NCI-H2227 treated with DMSO at 0.1 percent for 48 hours (cell line): ENCODE measurements around the gene NRP2.

Source experiments
- DNase-seq: peaks from one replicate; lab custom pipeline; 2025; lab: John Stamatoyannopoulos, UW

Gene NRP2

DNA sequence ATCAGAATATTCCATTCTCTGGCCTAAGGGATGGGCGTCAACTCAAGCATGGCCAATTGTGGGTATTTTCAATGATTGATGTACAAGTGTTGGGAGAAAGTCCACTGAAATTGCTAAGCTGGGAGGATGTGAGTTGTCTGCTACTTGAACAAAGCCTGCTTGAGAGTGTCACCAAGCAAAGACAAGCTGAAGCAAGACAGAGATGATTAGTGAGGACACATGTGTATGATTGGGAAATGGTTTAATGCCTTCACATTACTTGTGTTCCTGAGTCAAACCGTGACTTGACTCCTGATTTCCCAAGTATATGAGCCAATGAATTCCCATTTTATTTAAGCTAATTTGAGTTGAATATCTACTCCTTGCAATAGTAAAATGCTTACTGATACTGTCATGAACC lies 23.7 kb upstream of the NRP2 start:
- no peak for DNase-seq

DNA sequence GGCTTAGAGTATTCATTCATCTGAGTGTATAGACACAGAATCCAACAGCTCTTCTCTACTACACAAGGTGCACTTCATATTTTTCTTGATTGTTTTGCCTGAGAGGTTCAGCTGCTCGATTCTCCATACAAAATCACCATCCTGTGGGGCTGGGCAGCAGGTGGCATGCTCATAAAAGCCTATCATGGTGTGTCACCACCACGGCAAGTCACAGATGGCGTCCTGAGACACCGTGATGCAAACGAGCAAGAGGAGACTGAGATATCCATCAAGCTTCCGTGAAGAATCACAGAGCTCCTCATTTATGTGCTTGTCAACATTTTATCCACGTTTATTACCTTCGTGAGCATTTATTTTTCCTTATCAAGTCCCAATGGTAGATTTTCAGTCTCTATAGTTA lies 22.4 kb upstream of the NRP2 start:
- no peak for DNase-seq

DNA sequence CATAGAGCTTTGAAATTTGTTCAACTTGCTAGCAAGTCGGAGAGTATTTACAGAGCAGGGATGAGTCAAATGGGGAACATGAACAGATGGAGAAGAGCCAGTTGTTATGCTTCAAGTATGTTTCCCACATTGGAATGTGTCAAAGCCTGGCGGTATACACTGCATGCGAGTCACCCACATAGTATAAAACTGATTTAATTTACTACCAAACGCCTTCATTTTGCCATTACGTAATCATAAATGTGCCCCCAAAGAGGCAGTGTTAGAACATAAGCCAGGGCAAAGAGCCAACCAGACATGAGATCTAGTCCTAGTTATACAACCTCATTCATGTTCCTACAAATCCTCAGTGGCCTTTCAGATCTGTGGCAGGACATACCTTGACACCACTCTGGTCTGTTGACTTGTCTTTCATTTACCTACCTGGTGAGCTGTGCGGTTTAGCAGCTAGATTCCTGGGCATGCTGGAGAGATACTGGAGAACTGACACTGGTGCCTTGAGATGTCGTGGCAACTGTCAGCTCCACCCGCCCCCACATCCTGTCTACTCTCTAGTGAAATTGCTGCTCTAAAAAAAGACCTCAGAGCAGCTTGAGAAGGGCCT lies 21.7 kb upstream of the NRP2 start:
- no peak for DNase-seq

DNA sequence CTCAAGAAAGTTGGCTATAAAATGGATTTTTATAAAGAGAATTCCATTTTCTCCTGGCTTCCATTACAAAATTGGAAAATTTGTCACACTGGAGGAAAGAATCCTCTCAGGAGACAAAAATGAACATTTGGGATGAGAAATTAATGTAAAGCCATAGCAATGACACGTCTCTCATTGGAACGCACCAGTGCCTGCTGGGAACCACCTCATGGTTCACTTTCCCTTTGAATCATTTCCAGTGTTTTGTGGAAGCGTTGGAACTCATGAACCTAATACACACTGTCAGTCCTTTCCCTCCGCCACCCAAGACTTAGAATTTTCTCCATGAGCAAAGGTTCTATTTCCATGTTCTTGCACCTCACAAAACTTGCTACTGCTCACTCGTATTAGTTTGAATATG lies 21.0 kb upstream of the NRP2 start:
- DNase-seq: no peak

DNA sequence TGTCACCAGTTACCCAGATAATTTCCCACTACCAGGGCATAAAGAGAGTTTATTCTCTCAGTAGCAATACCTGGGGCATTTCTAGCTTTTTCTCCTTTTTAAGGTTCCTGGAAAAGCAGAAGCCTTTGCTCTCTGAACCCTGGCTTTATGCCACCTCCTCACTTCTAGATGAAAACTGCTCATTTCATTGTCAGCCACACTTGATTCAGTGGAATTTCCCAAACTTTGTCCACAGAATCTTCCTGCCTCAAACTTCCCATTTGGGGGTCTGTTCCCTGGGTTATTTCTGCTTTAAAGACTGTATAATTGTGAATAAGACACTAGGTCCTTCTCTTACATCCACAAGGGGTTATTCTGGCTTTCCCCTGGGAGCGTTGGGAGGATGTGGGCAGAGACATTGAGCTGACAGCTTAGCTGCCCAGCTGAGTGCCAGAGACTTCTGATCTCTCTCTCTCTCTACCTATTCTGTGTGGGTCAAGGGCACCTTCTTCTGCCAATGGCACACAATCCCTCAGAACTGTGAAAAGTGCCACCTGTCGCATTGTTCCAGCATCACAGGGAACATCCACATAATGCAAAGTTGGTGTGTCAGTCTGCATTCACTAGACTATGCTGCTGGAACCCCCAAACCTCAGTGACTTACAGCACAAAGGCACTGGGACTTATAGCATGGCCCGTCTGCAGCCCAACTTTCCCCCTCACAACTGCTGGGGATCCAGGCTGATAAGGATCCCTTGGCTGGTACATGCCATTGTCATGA lies 19.9 kb upstream of the NRP2 start:
- DNase-seq: no peak

DNA sequence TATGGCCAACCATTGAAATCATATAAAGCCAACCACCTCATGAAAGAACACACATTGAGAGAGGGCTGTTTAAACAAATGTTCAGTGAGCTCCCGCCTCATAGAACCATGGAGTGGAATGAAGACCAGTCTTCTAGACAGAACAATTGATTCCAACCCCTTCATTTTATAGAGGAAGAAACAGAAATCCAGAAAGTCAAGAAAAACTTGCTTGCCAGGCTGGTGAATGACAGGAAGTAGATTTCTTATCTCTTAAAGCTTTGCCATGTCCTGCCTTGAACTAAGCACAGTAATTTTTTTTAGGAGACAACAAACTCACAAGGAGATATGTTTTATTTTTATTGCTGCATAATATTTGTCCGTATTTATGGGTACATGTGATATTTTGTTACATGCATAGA lies 16.5 kb upstream of the NRP2 start:
- DNase-seq: no peak

DNA sequence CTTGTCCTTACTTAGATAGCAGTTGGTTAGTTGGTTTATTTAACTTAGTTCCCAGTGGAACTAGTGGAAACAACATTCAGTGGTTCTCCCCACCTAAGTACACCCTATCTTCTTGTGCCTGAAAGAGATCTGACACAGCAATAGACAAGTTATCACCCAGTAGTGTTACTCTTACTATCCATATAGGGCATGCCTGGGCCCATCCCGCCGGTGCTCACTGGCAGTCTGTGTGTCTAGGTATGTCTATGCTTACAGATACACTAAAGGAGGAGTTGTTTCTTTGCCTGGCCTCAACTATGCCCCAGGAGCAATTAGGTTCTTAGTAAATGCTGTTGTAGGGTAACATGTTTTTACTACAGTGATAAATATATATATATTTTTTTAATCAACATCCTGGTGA lies 12.0 kb upstream of the NRP2 start:
- no peak for DNase-seq

DNA sequence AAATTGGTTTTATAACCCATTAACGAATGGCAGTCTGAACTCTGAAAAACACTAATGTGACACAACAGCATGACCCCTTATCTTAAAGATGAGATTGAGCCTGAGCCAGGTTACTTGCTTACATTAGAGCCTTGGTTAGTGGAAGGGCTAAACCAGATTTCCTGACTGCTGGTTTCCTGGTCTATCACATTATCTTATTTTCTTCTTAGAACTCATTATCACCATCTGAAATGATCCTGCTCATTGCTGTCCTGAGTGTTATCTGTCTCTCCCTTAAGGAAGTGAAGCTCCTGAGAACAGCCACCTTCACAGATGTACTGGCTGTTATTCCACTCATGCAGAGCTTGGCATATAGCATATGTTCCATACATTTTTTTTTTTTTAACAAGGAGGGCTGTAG lies 9.0 kb upstream of the NRP2 start:
- DNase-seq: no peak

DNA sequence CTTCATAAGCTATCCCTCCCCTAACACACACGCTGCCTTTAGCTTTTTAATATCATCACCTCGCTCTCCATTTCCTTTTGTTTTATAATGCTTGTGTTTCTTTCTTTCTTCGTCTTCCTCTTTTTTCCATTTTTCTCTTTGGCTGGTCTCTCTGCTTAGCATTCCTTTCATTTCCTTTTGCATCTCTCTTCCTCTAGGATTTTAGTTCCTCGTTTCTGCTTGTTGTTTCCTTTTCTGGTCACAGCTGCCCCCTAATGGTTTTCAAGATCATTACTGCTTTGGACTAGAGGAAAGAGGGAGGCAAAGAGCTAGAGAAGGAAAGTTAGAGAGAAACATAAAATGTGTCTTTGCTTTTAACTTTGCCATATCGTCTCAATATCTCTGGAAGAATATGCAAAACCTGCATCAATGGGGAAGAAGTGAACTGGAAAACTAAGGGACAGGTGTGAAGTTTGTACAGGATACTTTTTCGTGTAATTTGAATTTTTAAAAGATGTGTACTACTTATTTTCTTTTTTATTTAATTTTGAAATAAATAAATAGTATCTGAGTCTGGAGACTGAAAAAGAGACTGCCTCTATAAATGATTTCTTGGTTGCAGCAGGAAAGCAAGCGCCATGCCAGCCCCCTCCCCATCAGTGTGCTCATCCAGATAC lies 6.3 kb upstream of the NRP2 start:
- DNase-seq: peak; percentile 81

DNA sequence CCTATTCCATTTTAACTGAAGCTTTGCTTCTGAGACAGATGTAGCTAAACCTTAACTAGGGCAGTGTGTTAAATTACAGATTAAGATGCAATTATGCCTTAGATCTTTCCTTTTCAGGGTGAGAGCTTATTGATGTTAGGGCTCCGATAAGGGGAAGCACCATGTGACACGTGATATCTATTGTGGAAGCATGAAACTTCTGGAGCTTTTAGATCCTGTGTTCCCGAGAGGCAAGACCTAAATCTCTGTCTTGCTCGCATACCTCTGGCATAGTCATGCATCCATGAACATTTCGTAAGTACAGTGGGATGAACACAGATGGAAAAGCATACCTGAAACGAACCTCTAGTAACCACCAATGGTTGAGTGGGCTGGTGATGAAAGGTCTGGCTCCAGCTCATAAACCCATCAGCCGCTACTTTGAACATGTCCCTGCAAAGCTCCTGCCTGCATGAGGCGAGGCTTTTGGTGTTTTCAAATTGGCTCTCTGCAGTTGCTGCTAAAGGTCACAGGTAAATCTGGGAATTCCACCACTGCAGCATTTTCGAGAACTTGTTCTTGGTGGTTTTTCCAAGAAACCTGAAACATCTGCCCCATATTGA lies 3.7 kb upstream of the NRP2 start:
- DNase-seq: no peak

DNA sequence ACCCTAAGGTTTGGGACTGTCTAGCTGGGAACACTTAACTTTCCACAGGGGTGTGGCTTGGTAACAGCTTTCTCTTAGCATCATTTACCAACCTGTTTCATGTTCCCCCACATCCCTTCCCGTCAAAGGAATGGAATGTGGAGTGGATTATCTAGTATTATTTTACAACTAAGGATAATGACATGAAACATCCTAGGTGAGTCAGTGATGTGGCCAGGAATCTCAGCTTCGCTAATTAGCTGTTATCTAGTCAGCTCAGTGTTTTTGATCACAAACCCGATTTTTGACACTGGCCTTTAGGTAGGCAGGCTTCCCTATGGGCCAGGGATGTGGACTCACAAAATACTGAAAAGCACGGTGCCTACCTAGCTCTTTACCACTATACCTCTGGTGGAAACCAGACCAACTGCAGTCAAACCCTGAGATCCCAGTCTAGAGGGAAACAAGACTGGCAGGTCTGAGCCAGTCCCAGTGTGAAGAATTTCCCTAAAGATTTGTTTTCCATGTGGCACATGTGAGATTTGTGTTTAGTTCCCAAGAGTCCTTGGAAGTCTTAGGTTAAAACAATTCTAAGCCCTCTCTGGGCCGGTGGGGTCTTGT lies 2.8 kb upstream of the NRP2 start:
- no peak for DNase-seq

DNA sequence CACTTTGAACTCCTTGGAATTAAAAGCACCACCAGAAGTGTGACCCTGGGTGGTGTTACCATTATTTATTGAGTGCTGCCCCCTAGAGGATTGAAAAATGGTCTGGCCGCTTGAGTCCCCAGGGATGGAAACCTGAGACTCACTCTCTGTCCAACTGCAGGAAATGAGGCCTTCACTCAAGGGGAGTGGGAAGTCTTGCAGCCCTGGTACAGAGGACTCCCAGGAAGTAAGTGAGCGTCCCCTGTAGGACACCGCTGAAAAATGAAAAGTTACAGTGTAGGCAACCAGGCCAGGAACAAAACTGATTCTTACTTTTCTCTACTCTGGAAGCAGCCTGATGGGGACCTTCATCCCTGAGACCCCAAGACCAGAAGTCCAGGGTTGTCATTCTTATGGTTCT lies 2.2 kb upstream of the NRP2 start:
- peak; percentile 72 for DNase-seq

DNA sequence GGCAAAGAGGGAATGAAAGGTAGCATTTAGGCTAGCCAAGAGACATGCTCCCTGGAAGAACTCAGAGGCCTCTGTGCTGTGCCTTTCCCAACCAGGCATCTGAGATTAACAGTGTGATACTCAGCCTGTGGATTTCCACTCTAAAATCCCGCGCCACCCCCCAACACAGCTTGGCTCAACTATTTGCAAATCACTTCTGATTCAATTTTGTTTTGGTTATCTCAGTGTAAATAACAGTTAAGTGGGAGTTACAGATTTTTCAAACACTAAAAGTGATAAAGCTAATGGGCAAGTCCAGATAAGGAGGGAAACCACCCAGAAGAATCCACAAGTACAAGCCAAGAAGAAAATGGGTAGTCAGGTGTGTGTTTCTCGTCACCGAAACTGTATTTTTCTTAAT lies 1.4 kb upstream of the NRP2 start:
- DNase-seq: no peak

DNA sequence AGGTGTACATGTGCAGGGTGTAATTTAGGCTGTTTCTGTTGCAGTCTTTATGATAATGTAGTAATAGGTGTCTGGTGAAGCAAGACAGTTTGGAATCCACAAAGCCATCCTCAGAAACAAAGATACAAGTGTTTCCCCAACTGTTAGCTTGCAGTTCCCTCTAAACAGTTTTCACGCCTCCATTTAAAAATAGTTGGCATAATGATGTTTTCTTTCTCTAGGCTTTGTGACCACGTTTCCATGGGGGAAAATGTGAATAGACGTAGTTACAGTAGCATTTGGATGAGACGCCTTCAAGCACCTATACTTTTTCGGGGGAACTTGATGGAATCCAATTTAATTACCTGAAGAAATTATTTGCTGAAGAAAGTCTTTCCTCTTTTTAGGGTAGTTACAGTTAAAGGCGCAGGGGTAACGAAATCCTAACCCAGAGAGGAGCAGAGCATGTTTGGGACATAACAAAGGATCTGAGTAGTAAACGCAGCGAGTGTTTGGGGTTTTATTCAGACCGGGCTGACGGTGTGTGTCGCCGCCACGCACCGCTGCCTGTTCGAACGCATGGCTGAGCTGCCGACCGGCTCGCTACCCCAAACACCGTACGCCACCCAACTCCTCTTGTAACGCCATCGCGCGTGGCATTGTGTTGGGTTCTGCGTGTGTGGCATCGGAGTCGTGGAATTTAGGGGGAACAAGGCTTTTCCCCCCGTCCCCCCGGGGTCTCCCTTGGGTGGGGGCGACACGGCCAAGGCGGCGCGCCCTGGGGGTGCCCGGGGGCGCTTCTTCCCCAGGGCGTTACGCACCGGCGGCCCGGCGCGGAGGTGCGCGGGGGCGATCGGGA lies 681 bp upstream of the NRP2 start:
- peak; percentile 52 for DNase-seq

DNA sequence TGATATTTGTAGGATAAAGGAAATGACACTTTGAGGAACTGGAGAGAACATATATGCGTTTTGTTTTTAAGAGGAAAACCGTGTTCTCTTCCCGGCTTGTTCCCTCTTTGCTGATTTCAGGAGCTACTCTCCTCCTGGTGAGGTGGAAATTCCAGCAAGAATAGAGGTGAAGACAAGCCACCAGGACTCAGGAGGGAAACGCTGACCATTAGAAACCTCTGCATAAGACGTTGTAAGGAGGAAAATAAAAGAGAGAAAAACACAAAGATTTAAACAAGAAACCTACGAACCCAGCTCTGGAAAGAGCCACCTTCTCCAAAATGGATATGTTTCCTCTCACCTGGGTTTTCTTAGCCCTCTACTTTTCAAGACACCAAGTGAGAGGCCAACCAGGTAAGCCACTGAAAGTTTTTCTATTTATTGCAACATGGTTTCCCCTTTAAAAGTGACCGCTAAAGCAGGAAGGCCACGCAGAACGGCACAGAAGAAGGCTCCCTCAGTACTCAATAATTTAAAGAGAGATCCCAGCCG lies 735 bp downstream of the NRP2 start:
- DNase-seq: peak; percentile 41

DNA sequence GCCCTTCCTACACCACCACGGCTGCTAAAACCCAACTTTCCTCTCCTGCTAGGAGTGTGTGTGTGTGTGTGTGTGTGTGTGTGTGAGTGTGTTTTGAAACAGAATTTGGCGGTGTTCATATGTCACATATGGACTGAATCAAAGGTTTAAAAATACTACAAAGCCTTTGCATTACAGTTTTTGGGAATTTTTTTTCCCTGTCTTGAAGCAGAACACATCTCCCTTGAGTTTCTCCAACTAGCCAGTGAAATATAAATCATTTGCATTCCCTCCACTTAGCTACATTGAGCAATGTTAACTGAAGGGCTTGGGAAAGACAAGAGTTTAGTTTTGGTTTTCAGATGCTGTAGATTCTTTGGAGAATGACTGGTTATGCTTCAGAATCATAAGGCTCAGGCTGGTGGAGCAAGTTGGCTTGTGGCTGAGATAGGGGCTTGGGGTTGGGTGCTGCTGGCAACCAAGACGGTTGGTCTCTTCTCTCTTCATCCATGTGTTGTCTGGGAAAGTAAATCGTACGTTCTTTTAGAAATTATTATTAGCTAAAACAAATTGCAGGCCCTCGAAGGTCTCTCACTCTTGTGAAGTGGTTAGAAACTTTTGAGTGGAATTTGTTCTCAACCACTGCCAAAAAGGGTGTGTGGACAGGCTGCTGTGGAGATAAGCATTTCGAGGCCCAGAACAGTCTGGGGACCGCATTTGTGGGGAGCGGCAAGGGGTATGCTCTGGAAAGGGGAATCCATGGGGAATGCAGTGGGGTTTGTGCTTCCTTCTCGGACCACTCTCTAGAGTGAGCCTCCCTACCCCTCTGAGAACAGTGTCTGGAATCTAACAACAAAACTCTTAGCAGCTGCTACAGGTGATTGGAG lies 1.4 kb downstream of the NRP2 start:
- no peak for DNase-seq

DNA sequence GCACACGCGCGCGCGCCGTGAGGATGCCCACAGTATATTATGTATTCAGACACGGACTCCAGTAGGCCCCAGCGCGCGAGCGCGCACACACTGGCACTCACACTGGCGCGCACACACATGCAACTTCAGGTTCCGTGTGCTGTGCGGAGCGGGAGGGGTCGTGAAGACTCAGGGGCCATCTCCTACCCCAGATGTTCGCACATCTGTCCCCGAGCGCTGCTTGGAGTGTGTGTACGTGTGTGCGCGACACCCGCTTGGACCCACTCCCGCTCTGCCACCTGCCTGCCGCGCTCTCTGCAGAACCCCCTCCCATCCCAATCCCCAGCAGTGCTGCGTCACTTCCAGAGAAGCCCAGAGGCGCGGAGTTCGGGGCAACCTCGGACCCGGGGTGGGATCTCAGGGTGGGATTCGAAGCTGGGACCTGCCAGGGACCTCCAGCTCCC lies 2.6 kb downstream of the NRP2 start:
- DNase-seq: no peak

DNA sequence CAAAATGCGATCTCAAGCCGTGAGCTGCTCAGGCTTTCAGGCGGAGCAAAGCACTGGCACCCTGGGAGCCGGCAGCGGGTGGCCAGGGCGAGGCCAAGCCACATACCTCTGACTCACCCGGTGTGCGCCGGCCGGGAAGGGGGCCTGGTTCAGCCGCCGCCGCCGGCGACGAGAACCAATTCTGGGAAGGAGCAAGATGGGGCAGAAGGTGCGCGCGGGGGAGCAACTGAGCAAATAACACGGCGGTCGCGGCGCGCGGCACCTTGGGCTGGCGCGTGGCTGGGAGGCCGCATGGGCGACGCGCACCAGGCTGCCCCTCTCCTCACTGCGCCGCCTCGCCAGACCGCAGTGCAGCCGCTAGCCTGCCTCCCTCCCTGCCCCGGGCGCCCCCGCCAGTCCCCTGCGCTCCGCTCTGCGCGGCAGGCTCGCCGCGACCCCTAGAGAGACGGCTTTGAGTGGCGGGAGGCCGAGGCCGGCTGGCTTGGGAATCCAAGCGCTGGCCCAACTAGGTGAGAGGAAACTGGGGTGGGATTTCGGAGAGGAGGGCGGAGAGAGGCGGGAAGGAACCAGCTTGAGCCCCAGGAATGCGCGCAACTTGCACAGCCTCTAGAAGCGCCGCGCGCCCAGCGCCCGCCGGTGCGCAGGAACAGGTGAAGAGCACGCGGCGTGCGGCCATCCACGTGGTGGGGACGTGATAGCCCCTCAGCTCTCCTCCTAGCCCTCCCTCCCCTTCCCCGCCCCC lies 3.2 kb downstream of the NRP2 start:
- no peak for DNase-seq

DNA sequence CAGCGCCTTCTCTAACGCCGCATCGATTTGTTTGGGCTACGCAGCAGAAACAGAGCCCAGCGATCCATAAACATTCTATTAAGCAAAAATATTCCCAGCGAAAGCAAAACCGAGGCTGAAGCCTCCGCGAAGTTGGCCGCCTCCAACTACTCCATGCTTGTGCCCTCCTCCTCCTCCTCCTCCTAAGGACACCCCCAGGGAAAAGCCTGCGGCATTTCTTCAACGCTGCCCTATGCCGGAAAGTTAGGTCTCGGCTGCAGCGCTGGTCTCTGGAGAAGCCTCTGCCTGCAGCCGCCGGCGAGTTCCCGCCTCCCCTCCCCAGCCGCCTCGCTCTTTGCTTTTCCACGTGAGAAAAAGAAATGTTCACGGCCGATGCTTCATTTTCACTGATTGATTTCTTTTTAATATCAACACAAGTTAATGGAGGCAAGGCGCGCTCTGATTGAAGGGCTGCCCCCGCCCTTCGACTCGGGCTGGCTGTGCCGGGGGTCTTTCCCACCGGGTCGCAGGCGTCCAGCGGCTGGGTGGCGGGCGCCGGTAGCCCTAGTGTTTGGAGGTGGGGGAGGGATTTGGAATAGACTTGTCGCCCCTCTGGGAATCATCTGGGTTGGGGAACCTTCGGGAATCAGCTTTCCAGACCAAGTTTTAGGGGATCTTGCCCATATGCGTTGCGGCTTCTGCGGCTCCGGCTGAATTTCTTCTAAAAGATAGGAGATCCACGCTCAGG lies 3.9 kb downstream of the NRP2 start:
- DNase-seq: no peak
